Melanocyte of skin (primary cell): ENCODE results near the gene FCN3. TPM values are rescaled to one million over a fixed set of nuclear protein-coding genes. Genes with fewer than 3 reads are reported as not detected.

Experiments
- small RNA-seq, 2 donors: library from RNA; depleted of rRNA; stranded (forward); fragments of <200 nt; gene quantifications; one replicate each; pipeline ENCODE3, GENCODE V24; 2012
- total RNA-seq, 2 donors: library from RNA; depleted of rRNA; stranded (reverse); fragments of >200 nt; gene quantifications; 2 replicates each; pipeline ENCODE4 v1.2.3, GENCODE V29; 2012

FCN3 gene
- total RNA-seq: not detected

DNA sequence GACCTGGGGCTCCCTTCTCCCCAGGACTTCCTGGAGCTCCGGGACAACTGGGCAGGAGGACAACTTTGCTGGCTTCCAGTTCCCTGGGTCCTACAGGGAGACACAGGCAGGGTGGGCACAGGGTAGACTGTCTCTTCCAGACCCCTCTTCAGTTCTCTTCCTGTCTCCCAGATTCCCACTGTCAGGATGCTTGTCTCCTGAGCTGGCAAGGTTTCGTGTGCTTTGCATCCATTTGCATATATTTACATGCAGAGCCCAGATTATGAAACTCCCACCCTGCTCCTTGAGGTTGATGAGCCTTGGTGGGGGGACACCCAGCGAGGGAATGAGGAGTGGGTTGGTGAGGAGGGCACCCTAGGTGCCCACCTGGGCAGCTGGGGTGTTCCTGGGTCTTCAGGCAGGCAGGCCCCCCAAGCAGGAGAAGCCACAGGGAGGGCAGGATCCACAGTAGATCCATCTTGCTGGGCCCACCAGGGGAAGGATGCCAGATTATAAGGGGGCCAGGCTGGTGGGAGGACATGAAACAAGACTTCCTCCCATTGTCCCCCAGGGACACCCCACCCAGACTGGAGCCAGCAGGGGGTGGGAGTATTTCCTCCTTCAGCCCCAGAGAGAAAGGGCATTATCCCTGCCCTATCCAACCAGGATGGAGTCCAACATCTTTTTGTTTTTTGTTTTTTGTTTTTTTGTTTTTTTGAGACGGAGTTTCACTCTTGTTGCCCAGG, at the start of gene FCN3:
FCN3 (minus strand) TSS at position 463 of the 725 bp plus-strand sequence; CDS start at position 457, 6 bp downstream.

DNA sequence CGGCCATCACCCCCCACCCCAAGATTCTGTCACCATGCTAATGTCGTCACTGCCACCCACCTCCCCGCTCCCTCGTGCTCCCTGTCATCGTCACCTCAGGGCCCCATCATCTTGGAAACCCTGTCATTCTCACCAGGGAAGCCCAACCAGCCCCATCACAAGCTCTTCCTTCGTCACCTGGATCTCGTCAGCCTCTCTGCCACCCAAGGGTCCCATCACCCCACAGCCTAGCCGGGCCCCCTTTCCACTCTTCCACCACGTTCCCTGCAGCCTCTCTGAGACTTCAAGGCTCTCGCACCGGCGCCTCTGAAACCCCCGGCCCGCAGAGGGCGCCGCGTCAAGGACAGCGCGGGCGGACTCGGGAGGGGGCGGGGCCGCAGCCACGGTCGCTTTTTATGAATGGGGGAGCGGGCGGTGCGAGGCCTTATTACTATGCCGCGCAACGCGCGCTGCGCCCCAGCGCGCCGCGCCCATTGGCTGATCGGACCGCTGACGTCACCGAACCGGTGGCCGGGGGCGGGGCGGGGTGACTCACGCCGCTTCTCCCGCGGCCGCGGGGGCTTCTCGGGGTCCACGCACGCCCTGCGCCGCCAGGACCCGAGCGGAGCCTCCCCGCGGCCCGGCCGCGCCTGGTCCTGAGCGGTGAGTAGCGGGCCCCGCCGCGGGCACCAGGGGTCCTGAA, 17.6 kb upstream of the FCN3 start, which contains the start of gene GPR3:
GPR3 (plus strand) TSS at position 527 of the 682 bp plus-strand sequence. CDS start 1,177 bp downstream, outside the sequence.

DNA sequence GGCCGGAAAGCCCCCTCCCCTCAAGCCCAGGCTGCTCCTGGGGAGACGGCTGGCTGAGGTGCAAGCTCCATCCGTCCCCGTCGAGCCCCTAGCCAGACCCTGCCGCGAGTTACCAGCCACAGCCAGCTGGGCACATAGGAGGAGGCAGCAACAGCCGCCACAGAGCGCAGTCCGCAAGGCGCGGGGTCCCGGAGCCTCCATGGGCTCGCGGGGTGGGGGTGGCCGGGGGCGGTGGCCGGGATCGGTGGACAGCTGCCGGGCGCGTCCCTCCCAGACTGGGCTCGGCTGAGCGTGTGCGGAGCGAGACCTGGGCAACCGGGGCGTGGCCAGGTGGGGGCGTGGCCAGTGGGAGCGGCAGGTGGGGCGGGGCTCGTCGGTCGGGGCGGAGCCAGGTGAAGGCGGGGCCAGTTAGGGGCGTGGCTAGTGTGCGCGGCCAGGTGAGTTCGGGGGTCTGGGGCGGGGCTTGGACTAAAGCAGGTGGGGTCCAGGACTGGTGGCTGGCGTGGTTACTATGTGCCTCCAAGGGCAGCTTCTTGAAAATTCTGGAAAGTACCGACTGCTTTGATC, 8.5 kb upstream of the FCN3 start, which contains the start of gene CD164L2:
CD164L2 (minus strand) TSS at position 295 of the 567 bp plus-strand sequence; CDS start at position 201, 94 bp downstream.

DNA sequence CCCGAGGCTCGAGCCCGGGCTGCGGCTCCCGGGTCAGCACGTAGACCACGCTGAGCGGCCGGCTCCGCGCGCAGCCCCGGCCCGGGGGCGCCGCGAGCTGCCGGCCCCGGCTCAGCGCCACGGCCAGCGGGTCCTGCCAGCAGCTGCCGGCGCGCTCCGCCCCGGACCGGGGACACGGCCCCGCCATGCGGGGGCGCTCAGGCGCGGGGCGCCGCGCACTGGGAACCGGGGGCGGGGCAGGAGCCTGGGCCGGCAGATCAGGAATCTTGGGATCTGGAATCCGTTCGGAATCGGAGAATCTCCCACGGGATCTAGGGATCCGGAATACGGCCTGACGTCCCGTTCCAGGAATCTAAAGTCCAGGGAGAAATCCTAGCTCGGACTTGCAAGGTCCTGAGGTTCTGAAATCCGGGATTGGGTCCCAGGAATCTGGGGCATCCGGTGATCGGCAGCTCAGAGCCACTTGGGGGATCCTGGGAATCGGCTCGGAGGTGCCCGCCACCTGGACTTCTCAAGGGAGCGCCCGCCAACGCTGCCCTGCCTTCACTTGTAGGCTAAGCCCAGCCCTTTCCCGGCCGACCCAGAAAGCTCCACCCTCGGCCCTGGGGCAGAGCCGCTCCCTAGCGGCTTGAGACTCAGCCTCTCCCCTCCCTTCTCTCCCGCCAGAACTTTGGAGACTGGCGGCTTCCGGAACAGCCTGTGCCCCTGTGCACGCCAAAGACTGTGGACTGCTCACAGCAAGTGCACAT, 8.0 kb downstream of the FCN3 start, which contains the start of gene MAP3K6:
MAP3K6 (minus strand) TSS at position 551 of the 749 bp plus-strand sequence; CDS start at position 187, 364 bp downstream.

DNA sequence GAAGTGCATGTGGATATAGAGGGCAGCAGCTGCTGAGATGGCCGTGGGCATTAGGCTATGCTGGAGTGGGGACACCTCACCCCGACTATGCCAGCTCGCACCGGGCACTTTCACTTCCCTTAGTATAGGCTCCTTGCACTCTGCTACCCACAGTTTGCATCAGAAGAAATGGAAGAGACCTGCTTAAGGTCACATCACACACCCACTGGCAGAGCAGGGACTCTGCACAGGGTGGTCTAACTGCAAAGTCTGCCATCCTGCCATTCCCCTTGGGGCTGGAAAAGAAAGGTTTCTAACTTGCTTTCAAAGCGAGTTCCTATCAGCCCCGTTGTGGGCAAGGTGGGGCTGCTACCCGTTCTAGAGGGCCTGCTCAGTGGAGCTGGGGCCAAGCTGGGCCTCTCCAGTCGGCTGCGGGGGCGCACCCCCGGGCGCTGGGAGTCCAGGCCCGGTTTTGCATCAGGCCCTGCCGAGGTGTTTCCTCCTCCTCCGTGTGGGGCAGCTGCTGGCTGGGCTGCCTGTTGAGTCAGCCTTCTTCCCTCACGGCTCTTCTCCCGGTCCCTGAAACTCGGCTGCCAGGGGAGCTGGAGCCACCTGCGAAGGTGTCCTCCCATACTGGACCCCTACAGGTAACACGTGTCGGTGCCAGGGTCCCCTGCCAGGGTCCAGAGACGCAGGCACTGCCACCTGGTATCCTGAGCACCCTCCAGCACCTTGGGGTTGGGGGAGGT, 32.9 kb downstream of the FCN3 start, which contains the start of gene SYTL1:
SYTL1 (plus strand) TSS at position 498 of the 728 bp plus-strand sequence. CDS start 3,313 bp downstream, outside the sequence.

DNA sequence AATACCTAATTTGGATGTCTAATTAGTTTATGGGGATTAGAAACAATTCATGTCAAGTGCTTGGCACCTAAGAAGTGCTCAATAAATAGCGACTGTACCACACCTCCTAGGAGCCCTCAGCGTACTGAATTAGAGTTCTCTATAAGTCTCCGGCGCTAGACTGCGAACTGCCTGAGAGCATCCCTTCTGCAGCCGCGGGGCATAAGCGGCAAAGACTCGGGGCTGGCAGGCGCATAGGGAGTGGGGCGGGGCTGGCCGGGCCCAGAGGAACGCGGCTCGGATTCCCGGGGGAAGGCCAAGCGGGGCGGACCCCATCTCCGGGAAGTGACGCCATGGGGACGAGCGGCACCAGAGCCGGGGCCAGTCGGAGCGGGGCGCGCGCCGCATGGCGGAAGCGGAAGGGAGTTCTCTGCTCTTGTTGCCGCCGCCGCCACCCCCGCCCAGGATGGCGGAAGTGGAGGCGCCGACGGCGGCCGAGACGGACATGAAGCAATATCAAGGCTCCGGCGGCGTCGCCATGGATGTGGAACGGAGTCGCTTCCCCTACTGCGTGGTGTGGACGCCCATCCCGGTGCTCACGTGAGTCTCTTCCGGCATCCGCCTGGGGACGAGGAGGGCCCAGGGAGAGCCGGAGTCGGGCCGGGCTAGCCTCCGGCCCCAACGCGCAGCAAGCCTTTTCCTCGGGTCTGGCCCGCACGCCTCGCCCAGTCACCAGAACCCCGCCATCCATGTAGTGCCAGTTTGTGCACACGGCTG, 52.6 kb downstream of the FCN3 start, which contains the start of gene TMEM222:
TMEM222 (plus strand) TSS at position 351 of the 756 bp plus-strand sequence; CDS start at position 386, 35 bp downstream.

Small RNAs within 50 kb of the gene (small RNA-seq; reads per million reads assigned to genes)
- gene RNU6-48P: 0.21 to 1.0 reads per million in 2 donors

Other genes with a start within 250 kb of the FCN3 start
- gene SLC9A1, start 219.7 kb downstream of the FCN3 start, total RNA-seq: 1 to 10 TPM; 4.5 to 8.0 TPM
- 10 to 100 TPM; 19.6 to 29.6 TPM for gene WDTC1, start 140.2 kb downstream of the FCN3 start, total RNA-seq
- 10 to 100 TPM; 30.3 to 35.1 TPM for gene TMEM222, start 52.7 kb downstream of the FCN3 start, total RNA-seq
- gene SYTL1, start 32.8 kb downstream of the FCN3 start, total RNA-seq: under 1 TPM in 1 of 2 donors, not detected in 1; 0.34 TPM
- 10 to 100 TPM; 24.8 to 25.6 TPM for gene MAP3K6, start 7.9 kb downstream of the FCN3 start, total RNA-seq
- gene CD164L2, start 8.5 kb upstream of the FCN3 start, total RNA-seq: not detected
- 1 to 10 TPM in 1 of 2 donors, under 1 TPM in 1; 0.34 to 2.0 TPM for gene GPR3, start 17.8 kb upstream of the FCN3 start, total RNA-seq
- 10 to 100 TPM; 12.0 to 15.0 TPM for gene WASF2, start 115.3 kb upstream of the FCN3 start, total RNA-seq
- gene AHDC1, start 229.3 kb upstream of the FCN3 start, total RNA-seq: 10 to 100 TPM in 1 of 2 donors, 1 to 10 TPM in 1; 8.3 to 10.3 TPM